ENCODE results near the gene USP10. TPM values are rescaled to one million over a fixed set of nuclear protein-coding genes. Genes with fewer than 3 reads are reported as not detected.
A peak's percentile ranks its signal among the peaks of the same experiment; 100 is the strongest.

The USP10 gene
- total RNA-seq, 1 donor from 2014 or later: 33.7 TPM

- DNase-seq (ENCODE audit: low read depth) (no peak), FAIRE-seq (no peak)
- H3K4me3 ChIP-seq (ENCODE audit: low read depth, low read length): no peak overlapping the region
- peaks cover 21% of the 10 kb centered on the region for H3K27me3 ChIP-seq (ENCODE audit: control insufficient read depth, insufficient read depth, low read length)
- no peaks in the 10 kb centered on the region for H3K36me3 ChIP-seq (ENCODE audit: control insufficient read depth, insufficient read depth, low read length)
- no peak for TF ChIP-seq CTCF (IDR thresholded peaks at IDR 0.05; ENCODE audit: insufficient read depth, low read length, severe bottlenecking)
Measured at GRCh38 chr16:84816485-84816884, 116.7 kb downstream of the USP10 start.

GRCh38 chr16:84817206-84817605 lies 117.4 kb downstream of the USP10 start:
- FAIRE-seq: no peak
- no peak for DNase-seq (ENCODE audit: low read depth)
- Histone ChIP-seq H3K27me3 (ENCODE audit: control insufficient read depth, insufficient read depth, low read length) (peaks cover 22% of the 10 kb centered on the region), H3K4me3 (ENCODE audit: low read depth, low read length) (no peak overlapping the region), H3K36me3 (ENCODE audit: control insufficient read depth, insufficient read depth, low read length) (no peaks in the 10 kb centered on the region)
- TF ChIP-seq CTCF (IDR thresholded peaks at IDR 0.05; ENCODE audit: insufficient read depth, low read length, severe bottlenecking): no peak

GRCh38 chr16:84817613-84818012 lies 117.8 kb downstream of the USP10 start:
- FAIRE-seq (no peak), DNase-seq (ENCODE audit: low read depth) (no peak)
- H3K36me3 ChIP-seq (ENCODE audit: control insufficient read depth, insufficient read depth, low read length): no peaks in the 10 kb centered on the region
- no peak overlapping the region for H3K4me3 ChIP-seq (ENCODE audit: low read depth, low read length)
- no peak for TF ChIP-seq CTCF (IDR thresholded peaks at IDR 0.05; ENCODE audit: insufficient read depth, low read length, severe bottlenecking)
- peaks cover 20% of the 10 kb centered on the region for H3K27me3 ChIP-seq (ENCODE audit: control insufficient read depth, insufficient read depth, low read length)

GRCh38 chr16:84818133-84818532 lies 118.3 kb downstream of the USP10 start:
- FAIRE-seq (no peak), DNase-seq (ENCODE audit: low read depth) (no peak)
- peaks cover 20% of the 10 kb centered on the region for H3K27me3 ChIP-seq (ENCODE audit: control insufficient read depth, insufficient read depth, low read length)
- no peak for TF ChIP-seq CTCF (IDR thresholded peaks at IDR 0.05; ENCODE audit: insufficient read depth, low read length, severe bottlenecking)
- H3K4me3 ChIP-seq (ENCODE audit: low read depth, low read length): no peak overlapping the region
- H3K36me3 ChIP-seq (ENCODE audit: control insufficient read depth, insufficient read depth, low read length): no peaks in the 10 kb centered on the region

GRCh38 chr16:84818989-84819643 lies 119.3 kb downstream of the USP10 start:
- DNase-seq (ENCODE audit: low read depth) (peak; percentile 29), FAIRE-seq (no peak)
- H3K4me3 ChIP-seq (ENCODE audit: low read depth, low read length): no peak overlapping the region
- no peaks in the 10 kb centered on the region for H3K36me3 ChIP-seq (ENCODE audit: control insufficient read depth, insufficient read depth, low read length)
- H3K27me3 ChIP-seq (ENCODE audit: control insufficient read depth, insufficient read depth, low read length): peaks cover 20% of the 10 kb centered on the region
- no peak for TF ChIP-seq CTCF (IDR thresholded peaks at IDR 0.05; ENCODE audit: insufficient read depth, low read length, severe bottlenecking)

Data from bronchial epithelial cell (primary cell).